HG02588 (cell line): ENCODE results near the gene PLPP7.
"Not testable (repeated sequence)": the region's sequence is repeated elsewhere in the genome, so short reads cannot be mapped to it uniquely, and the experiment has no call there.

Experiments
- ATAC-seq: cut with Tn5 transposase; IDR thresholded peaks from one replicate; pipeline ENCODE4 v1.9.1; 2021; ENCODE audit warnings: mild to moderate bottlenecking, moderate library complexity; ENCODE audit not compliant: unreplicated experiment

Gene PLPP7

GRCh38 chr9:131289301-131290035 is at the start of gene PLPP7:
Gene PLPP7, plus strand, starts transcription at chr9:131289723. Its CDS starts 275 bp downstream, at chr9:131289998.
- ATAC-seq: no peak

GRCh38 chr9:131240047-131240921 is 49.2 kb upstream of the PLPP7 start:
- ATAC-seq: no peak

- ATAC-seq: not testable (repeated sequence)
Measured at GRCh38 chr9:131244331-131244730, 45.2 kb upstream of the PLPP7 start.

- no peak for ATAC-seq
Measured at GRCh38 chr9:131246618-131247017, 42.9 kb upstream of the PLPP7 start.

- ATAC-seq: no peak
Measured at GRCh38 chr9:131252120-131252519, 37.4 kb upstream of the PLPP7 start.

GRCh38 chr9:131253891-131254491 is 35.5 kb upstream of the PLPP7 start:
- no peak for ATAC-seq

- ATAC-seq: no peak
Measured at GRCh38 chr9:131254626-131255025, 34.9 kb upstream of the PLPP7 start.

- ATAC-seq: no peak
Measured at GRCh38 chr9:131255676-131256197, 33.8 kb upstream of the PLPP7 start.

- ATAC-seq: no peak
Measured at GRCh38 chr9:131257266-131258025, 32.1 kb upstream of the PLPP7 start.

- ATAC-seq: no peak
Measured at GRCh38 chr9:131258186-131258585, 31.3 kb upstream of the PLPP7 start.

- no peak for ATAC-seq
Measured at GRCh38 chr9:131258698-131259431, 30.7 kb upstream of the PLPP7 start.

- ATAC-seq: no peak
Measured at GRCh38 chr9:131259432-131259898, 30.1 kb upstream of the PLPP7 start.

GRCh38 chr9:131259916-131260597 is 29.5 kb upstream of the PLPP7 start:
- ATAC-seq: no peak

GRCh38 chr9:131260751-131261452 is 28.6 kb upstream of the PLPP7 start:
- no peak for ATAC-seq

GRCh38 chr9:131262327-131263032 is 27.0 kb upstream of the PLPP7 start:
- ATAC-seq: no peak

GRCh38 chr9:131263033-131263343 is 26.5 kb upstream of the PLPP7 start:
- not testable (repeated sequence) for ATAC-seq

GRCh38 chr9:131263701-131264100 is 25.8 kb upstream of the PLPP7 start:
- ATAC-seq: no peak

GRCh38 chr9:131264231-131264630 is 25.3 kb upstream of the PLPP7 start:
- no peak for ATAC-seq
